Hepatic stellate cell (primary cell): ENCODE data around the gene CST5.

ENCODE experiments used
- DNase-seq: peaks from one replicate; pipeline ENCODE4 v3.0.0; 2011; ENCODE audit warnings: low spot score

CST5 gene

GRCh38 chr20:23841693-23842092, 37.9 kb downstream of the CST5 start:
- DNase-seq = no peak

DNA sequence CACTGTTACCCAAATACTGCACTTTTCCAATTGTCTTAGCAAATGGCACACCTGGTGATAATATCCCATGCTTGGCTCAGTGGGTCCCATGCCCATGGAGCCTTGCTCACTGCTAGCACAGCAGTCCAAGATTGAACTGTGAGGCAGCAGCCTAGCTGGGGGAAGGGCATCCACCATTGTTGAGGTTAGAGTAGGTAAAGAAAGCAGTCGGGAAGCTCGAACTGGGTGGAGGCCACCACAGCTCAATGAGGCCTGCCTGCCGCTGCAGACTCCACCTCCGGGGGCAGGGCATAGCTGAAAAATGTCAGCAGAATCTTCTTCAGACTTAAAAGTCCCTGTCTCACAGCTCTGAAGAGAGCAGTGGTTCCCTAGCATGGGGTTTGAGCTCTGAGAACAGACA, 43.8 kb downstream of the CST5 start:
- no peak for DNase-seq

DNA sequence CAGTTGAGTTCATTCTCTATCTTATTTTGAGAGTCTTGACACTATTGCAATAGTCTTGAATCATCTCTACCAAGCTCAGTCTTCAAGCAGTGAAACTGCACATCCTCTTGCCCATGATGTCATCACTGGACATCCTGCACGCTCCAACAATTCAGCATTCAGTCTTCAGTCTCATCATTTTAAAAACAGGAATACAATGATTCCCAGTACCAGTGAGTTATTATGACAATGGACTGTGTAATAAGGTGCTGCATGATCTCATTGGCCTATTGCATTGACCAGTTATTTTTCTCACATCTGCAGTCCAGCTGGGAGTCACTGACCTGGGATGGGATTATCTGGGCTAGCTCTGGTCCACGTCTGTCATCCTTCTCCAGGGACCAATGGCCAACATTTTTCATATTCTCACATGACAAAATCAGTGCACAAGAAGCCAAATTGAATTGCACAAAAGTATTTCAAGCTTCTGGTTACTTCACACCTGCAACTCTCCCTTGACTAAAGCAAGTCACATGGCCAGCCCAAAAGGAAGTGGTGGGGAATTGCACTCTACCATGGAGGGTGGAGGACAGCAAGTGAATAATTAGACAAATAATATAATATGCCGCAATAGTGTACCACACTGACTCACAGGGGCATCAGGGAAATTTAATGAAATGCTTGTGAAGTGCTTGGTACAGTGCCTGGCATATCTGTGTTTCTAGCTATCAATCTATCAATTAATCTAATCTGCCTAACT, 46.6 kb downstream of the CST5 start:
- no peak for DNase-seq

GRCh38 chr20:23831961-23832360, 47.6 kb downstream of the CST5 start:
- DNase-seq = peak; percentile 46

- DNase-seq = peak; percentile 27
These were observed 53.0 kb downstream of the CST5 start, which contains the start of gene CST2 for GRCh38 chr20:23826541-23827021. Gene CST2 (minus strand): TSS chr20:23826729. CDS start chr20:23826660, 69 bp downstream.
